ENCODE results near the gene ZNF45.
A peak's percentile ranks its signal among the peaks of the same experiment; 100 is the strongest.
"Not testable (repeated sequence)": the region's sequence is repeated elsewhere in the genome, so short reads cannot be mapped to it uniquely, and the experiment has no call there.

Gene ZNF45

GRCh38 chr19:43960411-43960810, 25.3 kb upstream of the ZNF45 start:
- TF ChIP-seq CTCF (IDR thresholded peaks at IDR 0.05; ENCODE audit: low read depth, low read length), result no peak
- no peak overlapping the region for H3K4me3 ChIP-seq (ENCODE audit: low read depth, low read length)

DNA sequence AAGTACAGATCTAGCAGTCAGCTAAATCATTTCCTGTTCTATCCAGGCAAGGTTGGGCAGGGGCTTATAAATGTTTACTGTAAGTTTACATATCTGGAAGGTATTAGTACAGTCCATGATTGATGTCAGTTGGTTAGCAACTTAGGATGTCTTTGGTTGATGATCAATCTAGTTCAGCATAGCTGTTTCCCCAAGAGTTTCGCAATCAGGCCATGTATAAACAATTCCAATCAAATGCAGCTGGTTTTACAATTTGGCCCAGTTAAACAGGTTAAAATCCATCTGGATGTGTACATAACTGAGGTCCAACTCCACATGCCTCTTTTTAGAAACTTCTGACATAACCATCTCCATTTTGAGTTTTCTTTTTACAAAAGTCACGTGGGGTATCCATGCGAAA, 22.8 kb upstream of the ZNF45 start:
- no peak overlapping the region for H3K4me3 ChIP-seq (ENCODE audit: low read depth, low read length)
- no peak for TF ChIP-seq CTCF (IDR thresholded peaks at IDR 0.05; ENCODE audit: low read depth, low read length)

DNA sequence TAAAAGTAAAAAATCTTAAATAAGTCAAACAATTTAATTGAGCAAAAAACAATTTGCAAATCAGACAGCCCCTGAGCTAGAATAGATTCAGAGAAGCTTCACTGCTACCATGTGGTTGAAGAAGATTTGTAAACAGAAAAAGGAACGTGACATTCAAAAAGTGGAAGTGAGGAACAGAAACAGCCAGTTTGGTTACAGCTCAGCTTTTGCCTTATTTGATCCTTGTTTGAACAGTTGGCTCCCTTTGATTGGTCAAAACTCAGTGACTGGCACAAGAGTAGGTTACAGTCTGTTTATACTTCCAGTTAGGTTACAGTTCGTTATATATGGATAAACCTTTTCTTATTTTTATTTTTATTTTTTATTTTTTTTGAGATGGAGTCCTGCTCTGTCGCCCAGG, 21.7 kb upstream of the ZNF45 start:
- TF ChIP-seq CTCF (IDR thresholded peaks at IDR 0.05; ENCODE audit: low read depth, low read length), result no peak
- no peak overlapping the region for H3K4me3 ChIP-seq (ENCODE audit: low read depth, low read length)

DNA sequence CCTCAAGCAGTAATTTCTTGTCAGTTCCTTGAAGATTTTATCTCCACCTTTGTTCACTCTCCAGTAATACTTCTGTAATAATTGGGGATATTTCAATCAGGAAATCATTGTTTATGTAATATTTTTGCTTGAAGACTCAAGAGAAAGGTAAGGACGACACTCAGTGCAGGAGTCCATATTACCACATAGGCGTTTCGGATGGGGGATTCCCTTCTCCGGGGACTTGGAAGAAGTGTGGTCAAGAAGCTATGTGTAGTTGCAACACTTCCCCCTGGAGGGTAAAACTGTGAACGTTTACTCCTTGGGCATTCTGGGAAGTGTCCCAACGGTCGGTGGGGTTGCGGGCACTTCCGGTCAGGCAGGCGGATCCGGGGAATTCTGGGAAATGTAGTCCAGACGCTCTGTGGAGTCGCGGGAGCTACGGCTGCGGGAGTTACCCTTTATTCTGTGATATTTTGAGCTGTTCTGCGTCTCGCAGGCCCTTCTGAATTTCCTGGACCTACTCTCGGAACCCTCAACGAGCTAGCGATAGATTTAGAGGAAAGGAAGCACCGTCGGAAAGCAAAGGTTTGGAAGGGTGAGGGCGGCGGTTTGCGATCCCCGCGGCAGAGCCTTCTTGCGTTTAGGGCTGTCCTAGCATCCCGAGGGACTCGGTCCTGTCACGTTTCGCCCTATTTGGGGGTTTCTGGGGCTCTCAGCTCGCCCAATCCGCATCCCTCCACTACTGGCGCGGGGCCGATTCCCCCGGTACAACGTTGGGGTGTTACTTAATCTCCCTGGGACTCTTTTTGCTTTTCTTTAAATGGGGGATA, 16.0 kb upstream of the ZNF45 start, which contains the start of gene ZNF221:
TSS of gene ZNF221 (plus strand) at position 395 of the 812 bp plus-strand sequence. CDS start 11,499 bp downstream, outside the sequence.
- H3K4me3 ChIP-seq (ENCODE audit: low read depth, low read length), result peak within 1 kb of the TSS; percentile 76
- TF ChIP-seq CTCF (IDR thresholded peaks at IDR 0.05; ENCODE audit: low read depth, low read length), result no peak

DNA sequence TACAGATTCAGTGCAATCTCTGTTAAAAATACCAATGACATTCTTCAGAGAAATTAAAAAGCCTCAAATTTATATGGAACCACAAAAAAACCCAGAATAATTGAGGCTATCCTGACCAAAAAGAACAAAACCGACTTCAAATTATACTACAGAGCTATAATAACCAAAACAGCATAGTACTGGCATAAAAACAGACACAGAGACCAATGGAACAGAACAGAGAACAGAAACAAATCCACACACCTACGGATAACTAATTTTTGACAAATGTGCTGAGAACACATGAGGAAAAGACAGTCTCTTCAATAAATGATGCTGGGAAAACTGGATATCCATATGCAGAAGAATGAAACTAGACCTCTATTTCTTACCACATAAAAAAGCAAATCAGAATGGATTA, 14.7 kb upstream of the ZNF45 start:
- H3K4me3 ChIP-seq (ENCODE audit: low read depth, low read length), result not testable (repeated sequence)

GRCh38 chr19:43947412-43947811, 12.3 kb upstream of the ZNF45 start:
- not testable (repeated sequence) for H3K4me3 ChIP-seq (ENCODE audit: low read depth, low read length)

- H3K4me3 ChIP-seq (ENCODE audit: low read depth, low read length), result no peak overlapping the region
- TF ChIP-seq CTCF (IDR thresholded peaks at IDR 0.05; ENCODE audit: low read depth, low read length), result no peak
Measured at GRCh38 chr19:43941209-43941608, 6.1 kb upstream of the ZNF45 start.

DNA sequence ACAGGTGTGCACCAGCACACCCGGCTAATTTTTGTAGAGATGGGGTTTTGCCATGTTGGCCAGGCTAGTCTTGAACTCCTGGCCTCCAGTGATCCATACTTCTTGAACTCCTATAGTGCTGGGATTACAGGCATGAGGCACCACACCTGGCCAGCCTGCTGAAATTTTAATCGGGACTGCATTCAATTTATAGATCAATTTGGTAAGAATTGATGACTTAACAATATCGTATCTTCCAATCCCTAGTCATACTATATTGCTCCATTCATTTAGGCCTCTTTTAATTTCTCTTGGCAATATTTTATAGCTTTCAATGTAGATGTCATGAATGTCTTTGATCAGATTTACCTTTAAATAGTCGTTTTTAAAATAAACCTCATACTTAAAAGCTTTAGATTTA, 5.6 kb upstream of the ZNF45 start:
- H3K4me3 ChIP-seq (ENCODE audit: low read depth, low read length), result no peak overlapping the region
- TF ChIP-seq CTCF (IDR thresholded peaks at IDR 0.05; ENCODE audit: low read depth, low read length), result no peak

Measured in WI38 (cell line).